T-helper 1 cell treated with Interleukin-12 subunit alpha and Interleukin-12 subunit beta and Interleukin-4 antibody, amounts not matched to agents 30 μg/mL and 1 μg/mL, for 36 hours (primary cell): ENCODE measurements around the gene SLFN12L.
"Not testable (repeated sequence)": the region's sequence is repeated elsewhere in the genome, so short reads cannot be mapped to it uniquely, and the experiment has no call there.

Experiments
- H3K27ac Mint-ChIP-seq: one replicate; pipeline ENCODE4 v1.8.0; 2021; ENCODE audit warnings: mild to moderate bottlenecking, mixed read lengths
- H3K27me3 Mint-ChIP-seq: one replicate; pipeline ENCODE4 v1.8.0; 2021; ENCODE audit warnings: low read depth, mixed read lengths
- H3K36me3 Mint-ChIP-seq: one replicate; pipeline ENCODE4 v1.8.0; 2021; ENCODE audit warnings: low read depth, mixed read lengths
- H3K4me1 Mint-ChIP-seq: one replicate; pipeline ENCODE4 v1.8.0; 2021; ENCODE audit warnings: low read depth, mixed read lengths
- H3K4me3 Mint-ChIP-seq: one replicate; pipeline ENCODE4 v1.8.0; 2021; ENCODE audit warnings: mild to moderate bottlenecking, moderate library complexity, mixed read lengths
- H3K9me3 Mint-ChIP-seq: one replicate; pipeline ENCODE4 v1.8.0; 2021; ENCODE audit warnings: mixed read lengths

Gene SLFN12L

GRCh38 chr17:35531160-35531559, 6.3 kb downstream of the SLFN12L start:
- peaks cover 54% of the 10 kb centered on the region for H3K36me3 Mint-ChIP-seq
- peaks cover 56% of the 10 kb centered on the region for H3K4me1 Mint-ChIP-seq
- H3K9me3 Mint-ChIP-seq = peaks cover 4% of the 10 kb centered on the region
- H3K4me3 Mint-ChIP-seq = peak overlapping the region; percentile 86
- no peak overlapping the region for H3K27ac Mint-ChIP-seq
- H3K27me3 Mint-ChIP-seq = no peaks in the 10 kb centered on the region

GRCh38 chr17:35529866-35530265, 7.6 kb downstream of the SLFN12L start:
- peak overlapping the region; percentile 49 for H3K4me3 Mint-ChIP-seq
- H3K36me3 Mint-ChIP-seq = peaks cover 58% of the 10 kb centered on the region
- peak overlapping the region; percentile 37 for H3K27ac Mint-ChIP-seq

GRCh38 chr17:35529326-35529725, 8.2 kb downstream of the SLFN12L start:
- peaks cover 67% of the 10 kb centered on the region for H3K4me1 Mint-ChIP-seq
- peak overlapping the region; percentile 20 for H3K4me3 Mint-ChIP-seq
- not testable (repeated sequence) for H3K27me3 Mint-ChIP-seq, H3K9me3 Mint-ChIP-seq, H3K27ac Mint-ChIP-seq
- peaks cover 53% of the 10 kb centered on the region for H3K36me3 Mint-ChIP-seq

More at GRCh38 chr17:35529866-35530265, 7.6 kb downstream of the SLFN12L start:
- H3K27me3 Mint-ChIP-seq = no peaks in the 10 kb centered on the region
- H3K9me3 Mint-ChIP-seq = peaks cover 4% of the 10 kb centered on the region
- H3K4me1 Mint-ChIP-seq = peaks cover 67% of the 10 kb centered on the region

- no peaks in the 10 kb centered on the region for H3K27me3 Mint-ChIP-seq
- H3K27ac Mint-ChIP-seq = peak overlapping the region; percentile 16
- peak overlapping the region; percentile 8 for H3K4me3 Mint-ChIP-seq
- no peaks in the 10 kb centered on the region for H3K9me3 Mint-ChIP-seq
- H3K4me1 Mint-ChIP-seq = peaks cover 88% of the 10 kb centered on the region
- H3K36me3 Mint-ChIP-seq = peaks cover 63% of the 10 kb centered on the region
These were observed 14.2 kb downstream of the SLFN12L start for GRCh38 chr17:35523296-35523695.

- not testable (repeated sequence) for H3K9me3 Mint-ChIP-seq, H3K27me3 Mint-ChIP-seq
- H3K36me3 Mint-ChIP-seq = peaks cover 66% of the 10 kb centered on the region
- H3K27ac Mint-ChIP-seq = peak overlapping the region; percentile 94
- H3K4me1 Mint-ChIP-seq = peaks cover 87% of the 10 kb centered on the region
- peak overlapping the region; percentile 85 for H3K4me3 Mint-ChIP-seq
These were observed 15.7 kb downstream of the SLFN12L start for GRCh38 chr17:35521654-35522256.

GRCh38 chr17:35521150-35521549, 16.3 kb downstream of the SLFN12L start:
- peak overlapping the region; percentile 94 for H3K27ac Mint-ChIP-seq
- H3K4me3 Mint-ChIP-seq = peak overlapping the region; percentile 60
- peaks cover 85% of the 10 kb centered on the region for H3K4me1 Mint-ChIP-seq
- H3K9me3 Mint-ChIP-seq = no peaks in the 10 kb centered on the region
- H3K27me3 Mint-ChIP-seq = no peaks in the 10 kb centered on the region
- H3K36me3 Mint-ChIP-seq = peaks cover 64% of the 10 kb centered on the region

- Mint-ChIP-seq H3K27me3 (no peaks in the 10 kb centered on the region), H3K4me3 (peak overlapping the region; percentile 19), H3K4me1 (peaks cover 79% of the 10 kb centered on the region), H3K27ac (no peak overlapping the region), H3K9me3 (no peaks in the 10 kb centered on the region), H3K36me3 (peaks cover 61% of the 10 kb centered on the region)
These were observed 17.5 kb downstream of the SLFN12L start for GRCh38 chr17:35519906-35520442.

- Mint-ChIP-seq H3K4me1 (peaks cover 77% of the 10 kb centered on the region), H3K36me3 (peaks cover 65% of the 10 kb centered on the region), H3K9me3 (no peaks in the 10 kb centered on the region), H3K27me3 (no peaks in the 10 kb centered on the region), H3K4me3 (peak overlapping the region; percentile 19), H3K27ac (peak overlapping the region; percentile 42)
These were observed 18.0 kb downstream of the SLFN12L start for GRCh38 chr17:35519439-35519838.

- Mint-ChIP-seq H3K36me3 (peaks cover 72% of the 10 kb centered on the region), H3K4me3 (peak overlapping the region; percentile 69)
- H3K27me3 Mint-ChIP-seq = not testable (repeated sequence)
These were observed 19.0 kb downstream of the SLFN12L start for GRCh38 chr17:35518431-35518830.

GRCh38 chr17:35515027-35515426, 22.5 kb downstream of the SLFN12L start:
- Mint-ChIP-seq H3K9me3 (no peaks in the 10 kb centered on the region), H3K27me3 (no peaks in the 10 kb centered on the region), H3K4me3 (no peak overlapping the region), H3K36me3 (peaks cover 71% of the 10 kb centered on the region), H3K4me1 (peaks cover 57% of the 10 kb centered on the region), H3K27ac (no peak overlapping the region)

More at GRCh38 chr17:35518431-35518830, 19.0 kb downstream of the SLFN12L start:
- peaks cover 67% of the 10 kb centered on the region for H3K4me1 Mint-ChIP-seq
- not testable (repeated sequence) for H3K27ac Mint-ChIP-seq, H3K9me3 Mint-ChIP-seq

GRCh38 chr17:35514564-35514963, 22.9 kb downstream of the SLFN12L start:
- no peaks in the 10 kb centered on the region for H3K9me3 Mint-ChIP-seq
- no peaks in the 10 kb centered on the region for H3K27me3 Mint-ChIP-seq
- no peak overlapping the region for H3K4me3 Mint-ChIP-seq
- peaks cover 56% of the 10 kb centered on the region for H3K4me1 Mint-ChIP-seq
- H3K36me3 Mint-ChIP-seq = peaks cover 70% of the 10 kb centered on the region
- H3K27ac Mint-ChIP-seq = no peak overlapping the region

GRCh38 chr17:35510052-35510451, 27.4 kb downstream of the SLFN12L start:
- no peak overlapping the region for H3K4me3 Mint-ChIP-seq
- no peaks in the 10 kb centered on the region for H3K27me3 Mint-ChIP-seq
- H3K4me1 Mint-ChIP-seq = peaks cover 31% of the 10 kb centered on the region
- peaks cover 56% of the 10 kb centered on the region for H3K36me3 Mint-ChIP-seq
- H3K27ac Mint-ChIP-seq = no peak overlapping the region
- H3K9me3 Mint-ChIP-seq = no peaks in the 10 kb centered on the region

- H3K27ac Mint-ChIP-seq, H3K27me3 Mint-ChIP-seq, H3K4me3 Mint-ChIP-seq, H3K9me3 Mint-ChIP-seq: not testable (repeated sequence)
- peaks cover 48% of the 10 kb centered on the region for H3K36me3 Mint-ChIP-seq
- peaks cover 39% of the 10 kb centered on the region for H3K4me1 Mint-ChIP-seq
These were observed 29.8 kb downstream of the SLFN12L start for GRCh38 chr17:35507714-35508113.

- peaks cover 53% of the 10 kb centered on the region for H3K4me1 Mint-ChIP-seq
These were observed 37.9 kb downstream of the SLFN12L start for GRCh38 chr17:35499548-35499947.

GRCh38 chr17:35498448-35499178, 38.9 kb downstream of the SLFN12L start:
- Mint-ChIP-seq H3K27me3 (no peaks in the 10 kb centered on the region), H3K27ac (no peak overlapping the region), H3K4me1 (peaks cover 53% of the 10 kb centered on the region), H3K36me3 (peaks cover 48% of the 10 kb centered on the region), H3K4me3 (no peak overlapping the region), H3K9me3 (no peaks in the 10 kb centered on the region)

More at GRCh38 chr17:35499548-35499947, 37.9 kb downstream of the SLFN12L start:
- Mint-ChIP-seq H3K27me3 (no peaks in the 10 kb centered on the region), H3K36me3 (peaks cover 49% of the 10 kb centered on the region), H3K4me3 (no peak overlapping the region), H3K9me3 (no peaks in the 10 kb centered on the region), H3K27ac (no peak overlapping the region)
